Measurements from ENCODE around the gene SPTB.
A peak's percentile ranks its signal among the peaks of the same experiment; 100 is the strongest.

The SPTB gene

GRCh38 chr14:64889352-64889751 is 9.6 kb upstream of the SPTB start:
- DNase-seq (ENCODE audit: low read depth): no peak
- H3K4me3 ChIP-seq (replicated peaks; ENCODE audit: low read depth, low read length): no peak overlapping the region
- TF ChIP-seq, protein P1, sequence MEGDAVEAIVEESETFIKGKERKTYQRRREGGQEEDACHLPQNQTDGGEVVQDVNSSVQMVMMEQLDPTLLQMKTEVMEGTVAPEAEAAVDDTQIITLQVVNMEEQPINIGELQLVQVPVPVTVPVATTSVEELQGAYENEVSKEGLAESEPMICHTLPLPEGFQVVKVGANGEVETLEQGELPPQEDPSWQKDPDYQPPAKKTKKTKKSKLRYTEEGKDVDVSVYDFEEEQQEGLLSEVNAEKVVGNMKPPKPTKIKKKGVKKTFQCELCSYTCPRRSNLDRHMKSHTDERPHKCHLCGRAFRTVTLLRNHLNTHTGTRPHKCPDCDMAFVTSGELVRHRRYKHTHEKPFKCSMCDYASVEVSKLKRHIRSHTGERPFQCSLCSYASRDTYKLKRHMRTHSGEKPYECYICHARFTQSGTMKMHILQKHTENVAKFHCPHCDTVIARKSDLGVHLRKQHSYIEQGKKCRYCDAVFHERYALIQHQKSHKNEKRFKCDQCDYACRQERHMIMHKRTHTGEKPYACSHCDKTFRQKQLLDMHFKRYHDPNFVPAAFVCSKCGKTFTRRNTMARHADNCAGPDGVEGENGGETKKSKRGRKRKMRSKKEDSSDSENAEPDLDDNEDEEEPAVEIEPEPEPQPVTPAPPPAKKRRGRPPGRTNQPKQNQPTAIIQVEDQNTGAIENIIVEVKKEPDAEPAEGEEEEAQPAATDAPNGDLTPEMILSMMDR (IDR thresholded peaks at IDR 0.05; ENCODE audit: low read length, missing control alignments): no peak

GRCh38 chr14:64885559-64885958 is 5.9 kb upstream of the SPTB start:
- TF ChIP-seq, protein P1 (IDR thresholded peaks at IDR 0.05; ENCODE audit: low read length, missing control alignments): no peak
- H3K4me3 ChIP-seq (replicated peaks; ENCODE audit: low read depth, low read length): no peak overlapping the region
- DNase-seq (ENCODE audit: low read depth): no peak

GRCh38 chr14:64880221-64881121 is 764 bp upstream of the SPTB start:
- no peak for DNase-seq (ENCODE audit: low read depth)
- peak overlapping the region; percentile 2 for H3K4me3 ChIP-seq (replicated peaks; ENCODE audit: low read depth, low read length)
- TF ChIP-seq, protein P1 (IDR thresholded peaks at IDR 0.05; ENCODE audit: low read length, missing control alignments): no peak

- DNase-seq (ENCODE audit: low read depth): no peak
- no peak overlapping the region for H3K4me3 ChIP-seq (replicated peaks; ENCODE audit: low read depth, low read length)
- TF ChIP-seq, protein P1 (IDR thresholded peaks at IDR 0.05; ENCODE audit: low read length, missing control alignments): no peak
These were observed 671 bp downstream of the SPTB start for GRCh38 chr14:64878837-64879634.

DNA sequence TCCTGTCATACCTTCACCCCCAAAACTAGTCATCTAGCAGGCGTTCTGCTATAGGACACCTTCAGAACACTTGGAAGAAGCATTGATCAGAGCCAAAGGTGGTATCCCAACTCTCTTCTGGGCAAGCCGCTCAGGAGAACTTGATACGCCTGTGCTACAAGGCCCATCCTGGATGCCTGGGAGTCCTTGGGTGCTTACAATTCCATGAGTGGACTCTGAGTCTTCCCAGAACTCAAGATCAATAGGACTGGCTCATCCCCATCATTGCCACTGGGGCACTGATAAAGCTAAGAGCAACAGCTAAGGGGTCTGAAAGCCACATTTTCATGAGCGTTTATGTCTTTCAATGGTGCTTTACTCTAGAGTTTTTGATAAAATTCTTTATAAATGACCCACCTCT is 1.9 kb downstream of the SPTB start:
- TF ChIP-seq, protein P1 (IDR thresholded peaks at IDR 0.05; ENCODE audit: low read length, missing control alignments): no peak
- DNase-seq (ENCODE audit: low read depth): no peak
- no peak overlapping the region for H3K4me3 ChIP-seq (replicated peaks; ENCODE audit: low read depth, low read length)

GRCh38 chr14:64875350-64875749 is 4.4 kb downstream of the SPTB start:
- no peak for DNase-seq (ENCODE audit: low read depth)
- TF ChIP-seq, protein P1 (IDR thresholded peaks at IDR 0.05; ENCODE audit: low read length, missing control alignments): no peak
- H3K4me3 ChIP-seq (replicated peaks; ENCODE audit: low read depth, low read length): no peak overlapping the region

Data from fibroblast of pulmonary artery (primary cell).